Sciatic nerve (tissue), 2 donors: ENCODE results near the gene CASP3. TPM values are rescaled to one million over a fixed set of nuclear protein-coding genes. Genes with fewer than 3 reads are reported as not detected.
A peak's percentile ranks its signal among the peaks of the same experiment; 100 is the strongest.
"Not testable (repeated sequence)": the region's sequence is repeated elsewhere in the genome, so short reads cannot be mapped to it uniquely, and the experiment has no call there.

Source experiments
- ATAC-seq: fragments of 200-7000 bp; cut with Tn5 transposase; one replicate; pipeline ENCODE4 v1.9.1; 2020; ENCODE audit warnings: mild to moderate bottlenecking, moderate library complexity
- DNase-seq: peaks from one replicate; pipeline ENCODE4 v3.0.0-alpha.2; 2020; ENCODE audit warnings: low spot score
- intact Hi-C: fragments of 100-400 bp; cut with DNase I; formaldehyde crosslinking; loops from one replicate; pipeline ENCODE4 v1.14.2; 2022
- total RNA-seq: library from RNA; stranded (reverse); fragmentation: NEBNext Ultra II Directional; extraction: Animal tissue kit (Norgen Biotek cat#: 25700); gene quantifications from one replicate; pipeline ENCODE4 v1.2.1, GENCODE V29; 2021
- donor health status: DM: no; HTN: no; CAD: no.
- donor health status: DM: no; HTN: no; CAD: no.

Gene CASP3
- total RNA-seq, 1 donor from 2014 or later: 17.6 TPM

- DNase-seq (no peak), ATAC-seq (no peak)
- intact Hi-C loops: no loop called here
Observed at GRCh38 chr4:184644553-184645307, 4.5 kb downstream of the CASP3 start.

- no peak for ATAC-seq
- intact Hi-C loops: no loop called here
- DNase-seq: no peak
Observed at GRCh38 chr4:184643731-184644130, 5.5 kb downstream of the CASP3 start.

GRCh38 chr4:184641451-184641850, 7.8 kb downstream of the CASP3 start:
- DNase-seq: no peak
- no peak for ATAC-seq
- intact Hi-C loops: no loop called here

- ATAC-seq: no peak
- intact Hi-C loops: no loop called here
- DNase-seq: no peak
Observed at GRCh38 chr4:184641022-184641421, 8.2 kb downstream of the CASP3 start.

- intact Hi-C loops: no loop called here
- DNase-seq (no peak), ATAC-seq (no peak)
Observed at GRCh38 chr4:184636897-184637296, 12.3 kb downstream of the CASP3 start.

GRCh38 chr4:184636144-184636543, 13.1 kb downstream of the CASP3 start:
- ATAC-seq (no peak), DNase-seq (no peak)
- intact Hi-C loops: no loop called here

GRCh38 chr4:184635381-184635780, 13.9 kb downstream of the CASP3 start:
- DNase-seq: no peak
- intact Hi-C loops: no loop called here

GRCh38 chr4:184632842-184633241, 16.4 kb downstream of the CASP3 start:
- DNase-seq: no peak
- no peak for ATAC-seq
- intact Hi-C loops: no loop called here

More at GRCh38 chr4:184635381-184635780, 13.9 kb downstream of the CASP3 start:
- no peak for ATAC-seq

GRCh38 chr4:184628103-184628502, 21.1 kb downstream of the CASP3 start:
- intact Hi-C loops: no loop called here
- ATAC-seq (no peak), DNase-seq (no peak)

GRCh38 chr4:184625783-184626596, 23.3 kb downstream of the CASP3 start:
- DNase-seq, intact Hi-C loops, ATAC-seq: not testable (repeated sequence)

GRCh38 chr4:184624972-184625554, 24.2 kb downstream of the CASP3 start:
- intact Hi-C loops: no loop called here
- DNase-seq (no peak), ATAC-seq (no peak)

- ATAC-seq, DNase-seq, intact Hi-C loops: not testable (repeated sequence)
Observed at GRCh38 chr4:184624504-184624903, 24.7 kb downstream of the CASP3 start.

GRCh38 chr4:184621518-184621917, 27.7 kb downstream of the CASP3 start:
- DNase-seq: no peak
- intact Hi-C loops: no loop called here
- no peak for ATAC-seq

- intact Hi-C loops: no loop called here
- ATAC-seq (no peak), DNase-seq (no peak)
Observed at GRCh38 chr4:184620212-184620867, 28.9 kb downstream of the CASP3 start.

GRCh38 chr4:184617600-184618196, 31.5 kb downstream of the CASP3 start:
- intact Hi-C loops: no loop called here
- DNase-seq: peak; percentile 65
- ATAC-seq: peak; percentile 80

GRCh38 chr4:184616633-184617551, 32.4 kb downstream of the CASP3 start:
- no peak for ATAC-seq

GRCh38 chr4:184616168-184616567, 33.1 kb downstream of the CASP3 start:
- DNase-seq, intact Hi-C loops, ATAC-seq: not testable (repeated sequence)

More at GRCh38 chr4:184616633-184617551, 32.4 kb downstream of the CASP3 start:
- no peak for DNase-seq
- intact Hi-C loops: no loop called here

- DNase-seq: no peak
- no peak for ATAC-seq
- intact Hi-C loops: no loop called here
Observed at GRCh38 chr4:184614509-184614908, 34.7 kb downstream of the CASP3 start.
